Right hindlimb (tissue), 1 donor: ENCODE data around the gene RPL36AL.
"Not testable (repeated sequence)": the region's sequence is repeated elsewhere in the genome, so short reads cannot be mapped to it uniquely, and the experiment has no call there.

Experiments used
- DNase-seq: peaks from one replicate; pipeline ENCODE4 v3.0.0-alpha.2; 2018

The RPL36AL gene

DNA sequence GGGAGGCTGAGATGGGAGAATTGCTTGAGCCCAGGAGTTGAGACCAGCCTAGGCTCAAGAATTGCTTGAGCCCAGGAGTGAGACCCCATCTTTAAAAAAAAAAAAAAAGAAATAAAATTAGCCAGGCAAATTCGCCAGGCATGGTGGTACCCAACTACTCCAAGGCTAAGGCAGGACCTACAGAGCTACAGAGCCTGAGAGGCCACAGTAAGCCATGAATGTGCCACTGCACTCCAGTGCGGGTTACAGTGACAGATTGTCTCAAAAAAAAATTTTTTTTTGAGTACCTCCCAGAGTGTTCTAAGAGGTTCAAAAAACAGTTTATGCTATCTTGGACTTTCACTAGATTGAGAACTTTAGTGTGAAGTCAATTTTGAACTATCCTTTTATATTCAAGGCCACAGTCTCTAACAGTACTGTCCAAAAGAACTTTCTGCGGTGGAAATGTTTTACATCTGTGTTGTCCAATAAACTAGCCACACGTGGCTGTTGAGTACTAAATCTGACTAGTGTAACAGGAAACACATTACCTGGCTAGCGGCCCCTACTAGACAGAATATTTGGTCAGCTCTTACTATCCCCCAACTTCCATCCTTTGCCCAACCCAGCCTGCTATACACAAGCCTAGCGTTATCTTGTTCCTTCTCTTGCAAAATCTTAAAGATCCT, 2.4 kb downstream of the RPL36AL start:
- no peak for DNase-seq

- no peak for DNase-seq
These were observed 4.7 kb downstream of the RPL36AL start for GRCh38 chr14:49615776-49616175.

DNA sequence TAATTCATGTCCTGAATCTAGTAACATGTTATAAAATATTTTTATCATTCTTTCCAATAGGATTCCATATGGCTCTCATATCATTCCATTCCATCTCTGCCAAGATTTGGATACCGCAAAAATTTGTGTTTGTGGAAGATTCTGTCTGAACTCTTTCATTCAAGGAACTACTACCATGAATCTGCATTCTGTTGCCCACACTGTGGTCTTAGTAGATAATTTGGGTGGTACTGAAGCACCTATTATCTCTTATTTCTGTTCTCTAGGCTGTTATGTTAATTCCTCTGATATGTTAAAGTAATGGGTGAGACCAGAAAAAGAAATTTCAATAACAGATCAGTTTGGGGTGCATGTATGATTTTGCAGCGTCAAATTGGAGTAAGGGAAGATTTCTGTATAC, 6.2 kb downstream of the RPL36AL start:
- DNase-seq: no peak

DNA sequence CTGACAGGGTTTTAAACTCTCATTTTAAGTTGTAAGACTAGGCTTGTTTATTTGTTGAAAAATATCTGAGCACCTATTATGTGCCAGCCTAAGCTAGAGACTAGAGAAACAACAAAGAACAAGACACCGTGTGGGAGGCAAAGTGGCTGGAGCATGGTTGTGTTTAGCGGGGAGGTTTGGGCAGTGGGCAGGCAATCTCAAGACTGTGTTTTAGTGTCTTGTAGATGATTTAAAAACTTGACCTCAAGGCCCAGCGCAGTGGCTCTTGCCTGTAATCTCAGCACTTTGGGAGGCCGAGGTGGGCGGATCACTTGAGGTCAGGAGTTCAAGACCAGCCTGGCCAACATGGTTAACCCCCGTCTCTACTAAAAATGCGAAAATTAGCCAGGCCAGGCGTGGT, 7.8 kb downstream of the RPL36AL start:
- no peak for DNase-seq

GRCh38 chr14:49612251-49612650, 8.2 kb downstream of the RPL36AL start:
- DNase-seq: no peak

DNA sequence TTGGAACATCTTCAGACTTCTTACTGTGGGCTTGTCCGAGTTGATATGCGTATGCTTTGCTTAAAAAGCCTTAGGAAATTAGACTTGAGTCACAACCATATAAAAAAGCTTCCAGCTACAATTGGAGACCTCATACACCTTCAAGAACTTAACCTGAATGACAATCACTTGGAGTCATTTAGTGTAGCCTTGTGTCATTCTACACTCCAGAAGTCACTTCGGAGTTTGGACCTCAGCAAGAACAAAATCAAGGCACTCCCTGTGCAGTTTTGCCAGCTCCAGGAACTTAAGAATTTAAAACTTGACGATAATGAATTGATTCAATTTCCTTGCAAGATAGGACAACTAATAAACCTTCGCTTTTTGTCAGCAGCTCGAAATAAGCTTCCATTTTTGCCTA, 12.8 kb downstream of the RPL36AL start:
- DNase-seq: no peak

GRCh38 chr14:49598485-49599300, 21.7 kb downstream of the RPL36AL start, which contains the start of gene LRR1:
Gene LRR1 (plus strand): TSS chr14:49598940. CDS start chr14:49599021, 81 bp downstream.
- DNase-seq: peak; percentile 93

DNA sequence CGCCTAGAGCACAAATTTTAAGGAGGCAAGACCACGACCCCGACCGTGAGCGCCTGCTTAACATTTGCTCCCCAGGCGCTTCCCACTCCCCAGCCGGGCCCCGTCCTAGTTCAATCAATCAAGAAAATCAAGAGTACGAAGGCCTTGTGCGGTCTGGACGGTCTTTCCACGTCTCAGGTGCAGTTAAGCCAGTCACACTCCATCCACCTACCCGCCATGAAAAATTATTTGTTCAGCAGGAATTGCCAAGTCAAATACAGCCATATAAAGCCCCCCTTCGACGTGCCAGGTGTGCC, 22.3 kb downstream of the RPL36AL start:
- DNase-seq: no peak

DNA sequence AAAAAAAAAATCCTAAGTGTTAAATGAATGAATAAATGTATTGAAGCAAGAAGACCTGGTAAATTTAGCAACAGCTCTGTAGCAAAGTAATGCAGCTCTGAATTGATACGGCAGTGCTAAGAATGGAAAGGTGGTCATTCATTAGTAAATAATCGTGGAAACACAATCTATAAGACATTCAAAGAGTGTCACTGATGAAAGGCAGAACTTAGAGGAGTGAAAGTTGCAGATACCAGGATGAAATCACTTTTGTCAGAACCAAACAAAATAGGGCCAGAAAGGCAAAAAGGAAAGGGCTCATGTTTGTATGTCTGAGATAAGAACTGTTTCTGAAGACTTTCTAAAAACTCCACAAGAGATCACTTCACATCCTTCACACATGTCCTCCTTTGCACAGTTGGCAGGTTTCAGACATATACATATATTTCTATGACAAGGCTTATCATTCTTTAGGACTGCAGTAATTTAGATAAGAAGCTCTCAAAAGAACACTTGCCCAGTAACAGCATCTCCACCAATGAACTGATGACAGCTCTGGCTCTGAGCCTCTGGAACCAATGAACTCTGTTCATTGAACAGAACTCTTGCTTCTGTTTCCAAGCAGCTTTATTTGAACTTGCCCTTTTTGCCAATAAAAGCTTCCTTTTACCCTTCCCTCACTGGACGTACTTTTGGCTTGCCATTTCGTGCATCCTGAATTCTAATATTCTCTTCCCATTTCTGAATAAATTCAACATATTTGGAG, 25.9 kb downstream of the RPL36AL start:
- DNase-seq: no peak

DNA sequence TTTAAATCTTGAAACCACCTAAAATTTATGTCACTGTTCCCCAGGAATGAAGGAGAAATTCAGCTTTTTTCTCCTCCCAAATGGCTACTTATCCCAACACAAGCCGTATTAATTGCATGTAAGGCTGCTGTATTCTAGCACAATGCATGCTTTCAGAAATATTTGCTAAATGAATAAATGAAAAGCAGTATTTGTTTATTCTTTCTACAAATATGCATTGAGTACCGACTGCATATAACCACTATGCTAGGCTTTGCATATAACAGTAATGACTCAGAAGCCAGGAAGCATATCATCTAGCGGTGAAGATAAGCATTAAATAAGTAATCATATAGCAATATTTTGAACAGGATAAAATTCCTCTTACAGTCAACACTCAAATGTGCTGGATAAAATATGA, 27.4 kb downstream of the RPL36AL start:
- no peak for DNase-seq

DNA sequence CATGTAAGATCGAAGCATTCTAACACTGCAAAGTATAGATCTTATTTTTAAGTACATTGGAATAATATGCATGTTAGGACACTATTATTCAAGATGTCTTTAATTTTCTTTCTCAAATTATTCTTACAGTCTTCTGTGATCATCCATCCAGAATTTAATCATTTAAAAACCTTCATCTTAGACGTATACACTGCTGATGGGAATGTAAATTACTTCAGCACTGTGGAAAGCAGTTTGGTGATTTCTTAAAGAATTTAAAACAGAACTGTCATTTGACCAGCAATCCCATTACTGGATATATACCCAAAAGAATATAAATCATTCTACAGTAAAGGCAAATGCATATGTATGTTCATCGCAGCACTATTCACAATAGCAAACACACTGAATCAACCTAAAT, 31.0 kb downstream of the RPL36AL start:
- DNase-seq: no peak

- DNase-seq: no peak
These were observed 33.6 kb downstream of the RPL36AL start for GRCh38 chr14:49586673-49587460.

GRCh38 chr14:49585803-49586672, 34.4 kb downstream of the RPL36AL start, which contains the start of gene RPS29:
Gene RPS29 (minus strand): TSS chr14:49586380. CDS start chr14:49586346, 34 bp downstream.
- peak; percentile 99 for DNase-seq

DNA sequence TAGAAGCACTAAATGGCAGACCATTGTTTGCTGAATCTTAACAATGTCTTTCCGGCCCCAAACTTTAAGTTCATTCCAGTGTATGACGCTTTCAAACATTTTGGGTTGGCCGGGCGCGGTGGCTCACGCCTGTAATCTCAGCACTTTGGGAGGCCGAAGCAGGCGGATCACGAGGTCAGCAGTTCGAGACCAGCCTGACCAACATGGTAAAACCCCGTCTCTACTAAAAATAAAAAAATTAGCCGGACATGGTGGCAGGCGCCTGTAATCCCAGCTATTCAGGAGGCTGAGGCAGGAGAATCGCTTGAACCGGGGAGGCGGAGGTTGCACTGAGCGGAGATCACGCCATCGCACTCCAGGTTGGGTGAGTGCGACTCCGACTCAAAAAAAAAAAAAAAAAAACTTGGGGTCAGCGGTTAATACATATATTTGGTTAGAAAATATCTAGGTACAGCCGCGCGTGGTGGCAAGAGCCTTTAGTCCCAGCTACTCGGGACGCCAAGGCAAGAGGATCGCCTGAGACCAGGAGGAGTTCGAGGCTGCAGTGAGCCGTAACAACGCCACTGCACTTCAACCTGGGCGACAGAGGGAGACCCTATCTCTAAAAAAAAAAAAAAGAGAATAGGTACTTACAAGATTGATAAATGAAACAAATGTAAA, 35.3 kb downstream of the RPL36AL start:
- not testable (repeated sequence) for DNase-seq

DNA sequence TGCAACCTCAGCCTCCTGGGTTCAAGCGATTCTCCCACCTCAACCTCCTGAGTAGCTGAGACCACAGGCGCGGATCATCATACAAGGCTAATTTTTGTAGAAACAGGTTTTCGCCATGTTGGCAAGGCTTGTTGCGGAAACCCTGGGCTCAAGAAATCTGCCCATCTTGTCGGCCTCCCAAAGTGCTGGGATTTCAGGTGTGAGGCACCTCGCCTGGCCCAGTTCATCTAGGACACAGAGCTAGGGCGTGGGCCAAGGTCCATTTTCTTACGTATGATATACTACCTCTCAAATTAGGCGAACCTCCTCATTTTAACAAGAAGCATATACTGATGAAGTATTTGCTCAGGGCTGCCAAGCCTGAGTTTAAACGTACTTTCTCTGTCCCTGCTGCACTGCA, 36.4 kb downstream of the RPL36AL start:
- no peak for DNase-seq

DNA sequence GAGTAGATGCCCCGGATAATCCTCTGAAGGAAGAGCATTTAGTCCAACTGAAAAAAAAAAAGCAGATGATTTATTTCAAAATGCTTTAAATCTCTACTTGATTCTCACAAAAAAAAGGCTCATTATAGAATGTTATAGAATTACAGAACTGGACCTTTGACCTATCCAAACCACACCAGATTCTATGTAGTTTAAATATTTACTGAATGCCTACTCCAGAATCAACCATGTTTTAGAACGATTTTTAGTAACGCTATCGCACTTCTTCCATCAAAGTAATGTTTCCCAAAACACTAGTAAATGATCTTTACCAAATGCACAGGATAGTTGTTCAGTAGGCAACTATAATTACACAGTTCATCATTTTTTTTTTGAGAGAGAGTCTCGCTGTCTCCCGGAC, 36.8 kb downstream of the RPL36AL start:
- DNase-seq: no peak

- no peak for DNase-seq
These were observed 38.1 kb downstream of the RPL36AL start for GRCh38 chr14:49582113-49582977.

GRCh38 chr14:49581209-49582112, 39.0 kb downstream of the RPL36AL start:
- no peak for DNase-seq

- DNase-seq: no peak
These were observed 40.6 kb downstream of the RPL36AL start for GRCh38 chr14:49579841-49580240.
